SK-N-SH (cell line): ENCODE measurements around the gene PFKL. TPM values are rescaled to one million over a fixed set of nuclear protein-coding genes. Genes with fewer than 3 reads are reported as not detected.

ENCODE experiments used
- CTCF ChIA-PET: fragments of 300-600, 350-600 bp; formaldehyde crosslinking; extraction: SDS; loops from one replicate; lab custom pipeline; 2021; lab: Yijun Ruan, JAX
- POLR2A ChIA-PET: fragments of 350-600 bp; sonication (Branson Sonifier 250); formaldehyde crosslinking; extraction: SDS; loops from one replicate; lab custom pipeline; 2020; ENCODE audit warnings: antibody characterized with exemption, inconsistent platforms; lab: Yijun Ruan, JAX
- DNase-seq: peaks from one replicate; pipeline ENCODE4 v3.0.0; 2012
- H2AFZ ChIP-seq: fragments of 200-600 bp; sonication (generic); 2 replicates; pipeline ENCODE4 v1.8.1; 2016; ENCODE audit warnings: antibody characterized with exemption, mild to moderate bottlenecking, low read depth
- H3F3A ChIP-seq: fragments of 200-600 bp; sonication (generic); replicated peaks from 2 replicates; pipeline ENCODE3; 2016; ENCODE audit warnings: antibody characterized with exemption, mild to moderate bottlenecking; ENCODE audit not compliant: insufficient read depth
- H3K27ac ChIP-seq, 2 experiments: fragments of 200-500 bp in 1 of 2; fragments of 200-600 bp in 1 of 2; sonication (Bioruptor generic) in 1 of 2; sonication (generic), shearing (Covaris generic) in 1 of 2; 2 replicates each; pipeline versions ENCODE4 v1.5.1 to v1.6.1; 2014 to 2016; ENCODE audit warnings: low read depth in 2 of 2, inconsistent platforms in 1 of 2, low read length in 1 of 2, mild to moderate bottlenecking in 1 of 2, mixed read lengths in 1 of 2
- H3K27me3 ChIP-seq: fragments of 200-600 bp; sonication (generic), shearing (Covaris generic); 2 replicates; pipeline ENCODE4 v1.6.1; 2016; ENCODE audit warnings: mixed run types; ENCODE audit not compliant: insufficient read depth
- H3K36me3 ChIP-seq, 2 experiments: fragments of 200-500 bp in 1 of 2; fragments of 200-600 bp in 1 of 2; sonication (Bioruptor generic) in 1 of 2; sonication (generic) in 1 of 2; replicated peaks in 1 of 2; 2 replicates each; pipeline versions ENCODE3 to v1.5.1; 2014 to 2016; ENCODE audit warnings: low read length in 1 of 2, mild to moderate bottlenecking in 1 of 2; ENCODE audit not compliant: insufficient read depth in 2 of 2, control insufficient read depth in 1 of 2
- H3K4me1 ChIP-seq, 2 experiments: fragments of 200-500 bp in 1 of 2; fragments of 200-600 bp in 1 of 2; sonication (Bioruptor generic) in 1 of 2; sonication (generic), shearing (Covaris generic) in 1 of 2; 2 replicates each; pipeline versions ENCODE4 v1.5.1 to v1.6.1; 2014 to 2016; ENCODE audit warnings: low read depth in 1 of 2, low read length in 1 of 2, mixed run types in 1 of 2; ENCODE audit not compliant: insufficient read depth in 2 of 2, control insufficient read depth in 1 of 2
- H3K4me2 ChIP-seq: fragments of 200-600 bp; sonication (generic), shearing (Covaris generic); 2 replicates; pipeline ENCODE4 v1.6.1; 2017; ENCODE audit warnings: mixed run types
- H3K4me3 ChIP-seq, 2 experiments: fragments of 200-500 bp in 1 of 2; fragments of 200-600 bp in 1 of 2; sonication (Bioruptor generic) in 1 of 2; sonication (generic), shearing (Covaris generic) in 1 of 2; 2 replicates each; pipeline versions ENCODE4 v1.5.1 to v1.8.1; 2014 to 2016; ENCODE audit warnings: low read depth in 2 of 2, inconsistent platforms in 1 of 2, low read length in 1 of 2, mild to moderate bottlenecking in 1 of 2, mixed read lengths in 1 of 2, moderate library complexity in 1 of 2
- H3K79me2 ChIP-seq: fragments of 200-600 bp; sonication (generic); 2 replicates; pipeline ENCODE4 v1.8.1; 2017; ENCODE audit warnings: mild to moderate bottlenecking; ENCODE audit not compliant: insufficient read depth
- H3K9ac ChIP-seq: fragments of 200-600 bp; sonication (generic); 2 replicates; pipeline ENCODE4 v1.6.1; 2017; ENCODE audit warnings: mixed run types
- H3K9me2 ChIP-seq: fragments of 200-600 bp; sonication (generic); 2 replicates; pipeline ENCODE4 v1.6.1; 2017; ENCODE audit warnings: mixed run types
- H3K9me3 ChIP-seq: fragments of 200-600 bp; sonication (generic); 2 replicates; pipeline ENCODE4 v1.6.1; 2017; ENCODE audit warnings: mixed run types, mild to moderate bottlenecking, moderate library complexity
- H4K20me1 ChIP-seq: fragments of 200-600 bp; sonication (generic); 2 replicates; pipeline ENCODE4 v1.6.1; 2017; ENCODE audit warnings: mild to moderate bottlenecking, mixed run types; ENCODE audit not compliant: insufficient read depth
- CHD2 ChIP-seq: fragments of 150-350 bp; IDR thresholded peaks from 2 replicates; pipeline ENCODE4 v1.6.1; 2018; ENCODE audit warnings: low read length; ENCODE audit not compliant: partially characterized antibody
- ELF1 ChIP-seq: IDR thresholded peaks from 2 replicates; pipeline ENCODE4 v1.4.0; 2012
- EZH2phosphoT487 ChIP-seq: fragments of 200-600 bp; sonication (generic); IDR thresholded peaks from 2 replicates; pipeline ENCODE4 v1.6.1; 2017; ENCODE audit warnings: low read depth, mixed run types, mild to moderate bottlenecking, antibody characterized with exemption, moderate library complexity, borderline replicate concordance
- FOXJ3 ChIP-seq: sonication (generic); formaldehyde crosslinking; IDR thresholded peaks from 2 replicates; pipeline ENCODE4 v1.5.1; 2020; ENCODE audit warnings: mild to moderate bottlenecking, missing genetic modification reagents
- FOXM1 ChIP-seq: IDR thresholded peaks from 2 replicates; pipeline ENCODE4 v1.4.0; 2012; ENCODE audit warnings: low read depth, mild to moderate bottlenecking
- MXI1 ChIP-seq: IDR thresholded peaks from 2 replicates; pipeline ENCODE4 v1.6.1; 2012; ENCODE audit warnings: mild to moderate bottlenecking, low read depth, low read length, improper control_type of control experiment
- SMC3 ChIP-seq: IDR thresholded peaks from 2 replicates; pipeline ENCODE4 v1.6.1; 2012; ENCODE audit warnings: low read depth, low read length, improper control_type of control experiment
- TAF1 ChIP-seq: IDR thresholded peaks from 2 replicates; pipeline ENCODE4 v1.6.1; 2012; ENCODE audit warnings: low read depth, mild to moderate bottlenecking, low read length, moderate library complexity, borderline replicate concordance
- WGBS: methylation state at CpG from one replicate; pipeline ENCODE4 v1.1.6; 2017; ENCODE audit warnings: low lambda C conversion rate; 5-methylcytosine and 5-hydroxymethylcytosine counted together
- polyA plus RNA-seq, 3 experiments: library from polyadenylated mRNA; depleted of rRNA; stranded (reverse); fragments of >200 nt; gene quantifications; 2 replicates each; pipeline ENCODE4 v1.2.3, GENCODE V29; 2012

PFKL gene
- polyA plus RNA-seq, 1 of the 3 experiments (the other 2 are of a cell fraction): 118 TPM

GRCh38 chr21:44333509-44334328, 33.9 kb downstream of the PFKL start (continued):
- TF ChIP-seq FOXM1 (no peak), CHD2 (no peak), SMC3 (no peak), EZH2phosphoT487 (no peak)

DNA sequence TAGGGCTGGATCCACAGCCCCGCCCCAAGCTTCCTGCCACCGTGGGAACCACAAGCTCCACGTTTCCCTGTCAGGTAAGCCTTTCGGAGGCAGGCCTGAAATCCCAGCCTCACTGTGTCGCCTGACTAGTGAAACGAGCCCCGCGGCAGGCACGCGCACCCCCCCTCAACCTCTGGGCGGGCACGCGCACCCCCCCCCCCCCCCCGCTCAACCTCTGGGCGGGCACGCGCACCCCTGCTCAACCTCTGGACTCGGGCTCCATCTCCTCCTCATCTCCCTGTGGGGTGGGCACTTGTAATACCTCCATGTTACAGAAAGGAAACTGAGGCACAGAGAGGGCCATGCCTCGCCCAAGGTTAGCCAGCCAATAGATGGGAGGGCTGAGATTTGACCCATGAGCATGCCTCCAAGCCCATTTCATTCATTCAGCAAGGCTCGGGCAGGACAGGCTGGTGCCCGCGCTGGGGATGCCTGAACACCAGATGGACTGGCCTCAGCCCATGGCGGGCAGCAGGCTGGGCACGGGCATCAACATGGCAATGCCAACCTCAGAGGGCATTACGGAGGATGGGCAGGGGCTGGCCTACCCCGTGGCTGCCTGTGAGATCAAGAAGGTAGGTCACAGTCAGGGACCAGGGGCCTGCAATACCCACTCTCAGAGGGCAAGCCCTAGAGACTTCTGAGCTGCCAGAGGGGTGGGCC, 34.6 kb downstream of the PFKL start:
- no peak overlapping the region for H3K27ac ChIP-seq
- H3K4me1 ChIP-seq: peaks cover 0 to 7% of the 10 kb centered on the region in 2 experiments; a peak in 1 of 4 replicates
- ChIA-PET POLR2A (no interaction called here), CTCF (interaction anchor here (1.0 to 1.9 kb wide), 5 partner anchors 10 to 459 kb away, joined by 3 to 7 read pairs (median 3); no protein-coding TSS in a partner anchor)
- no peaks in the 10 kb centered on the region for H3K9me2 ChIP-seq
- H3K36me3 ChIP-seq: peaks cover 0 to 12% of the 10 kb centered on the region in 2 experiments
- H3K9ac ChIP-seq: no peak overlapping the region
- H3K4me3 ChIP-seq: no peak overlapping the region
- WGBS: 93% methylated on average over 13 of the region's 26 CpGs
- no peak overlapping the region for H3K4me2 ChIP-seq
- H4K20me1 ChIP-seq: no peaks in the 10 kb centered on the region
- no peaks in the 10 kb centered on the region for H3K27me3 ChIP-seq
- no peak for TF ChIP-seq MXI1
- no peak for TF ChIP-seq ELF1
- H3K79me2 ChIP-seq: no peaks in the 10 kb centered on the region
- no peak overlapping the region for H2AFZ ChIP-seq
- no peak for DNase-seq
- peaks cover 15% of the 10 kb centered on the region for H3F3A ChIP-seq
- H3K9me3 ChIP-seq: no peaks in the 10 kb centered on the region

DNA sequence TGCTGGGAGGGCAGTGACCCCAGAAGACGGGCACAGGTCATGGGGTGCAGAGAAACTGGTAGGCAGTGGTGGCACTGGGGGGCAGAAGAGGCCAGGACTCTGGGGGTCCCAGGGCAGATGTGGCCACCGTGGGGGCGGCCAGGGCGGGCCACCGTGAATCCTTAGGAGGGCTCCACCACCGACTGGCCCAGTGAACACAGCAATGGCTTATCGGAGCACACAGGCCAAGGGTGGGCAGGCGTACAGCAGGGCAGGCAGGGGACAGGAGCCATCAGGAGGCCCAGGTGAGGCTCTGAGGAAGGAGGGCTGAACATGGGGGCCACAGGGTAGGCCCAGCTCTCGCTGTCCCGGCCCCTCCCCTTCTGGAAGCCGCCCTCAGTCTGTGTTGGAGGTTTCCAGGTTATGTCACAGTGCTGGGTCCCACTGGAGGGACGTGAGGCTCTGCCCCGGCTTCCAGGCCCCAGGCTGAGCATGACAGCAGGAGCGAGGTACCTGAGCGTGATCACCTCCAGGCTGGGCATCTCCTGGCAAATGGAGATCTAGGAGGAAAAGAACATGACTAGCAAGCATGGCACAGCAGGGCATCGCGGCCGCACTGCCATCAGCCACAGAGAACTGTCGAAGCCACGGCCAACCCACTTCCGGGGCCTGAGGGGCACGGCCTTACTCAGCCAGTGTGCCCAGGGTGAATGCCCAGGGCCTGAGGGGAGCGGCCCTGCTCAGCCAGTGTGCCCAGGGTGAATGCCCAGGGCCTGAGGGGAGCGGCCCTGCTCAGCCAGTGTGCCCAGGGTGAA, 35.6 kb downstream of the PFKL start:
- Histone ChIP-seq H3K4me2 (no peak overlapping the region), H4K20me1 (no peaks in the 10 kb centered on the region), H3K9ac (no peak overlapping the region), H3K4me1 (peaks cover 6 to 10% of the 10 kb centered on the region in 2 experiments; a peak in 2 of 4 replicates), H3F3A (peaks cover 23% of the 10 kb centered on the region), H3K36me3 (peaks cover 0 to 12% of the 10 kb centered on the region in 2 experiments), H3K9me3 (no peaks in the 10 kb centered on the region), H3K79me2 (no peaks in the 10 kb centered on the region), H2AFZ (no peak overlapping the region), H3K9me2 (no peaks in the 10 kb centered on the region), H3K27me3 (no peaks in the 10 kb centered on the region), H3K4me3 (no peak overlapping the region), H3K27ac (no peak overlapping the region)
- TF ChIP-seq FOXJ3 (CRISPR knock-in tag) (no peak), EZH2phosphoT487 (no peak), TAF1 (no peak)
- CTCF ChIA-PET: interaction anchor here (1.0 kb wide), 2 partner anchors 9 to 38 kb away, joined by 3 read pairs; no protein-coding TSS in a partner anchor
- POLR2A ChIA-PET: no interaction called here
- 95% methylated on average over 8 of the region's 24 CpGs for WGBS
- no peak for DNase-seq
